A549 (cell line): ENCODE measurements around the gene CPED1. TPM values are rescaled to one million over a fixed set of nuclear protein-coding genes. Genes with fewer than 3 reads are reported as not detected.

Source experiments
- ATAC-seq, 2 experiments: fragments of 200-7000 bp in 1 of 2; fragments of >200 bp in 1 of 2; cut with Nextera tagmentation in 1 of 2; cut with Tn5 transposase in 1 of 2; 3 replicates each; pipeline versions ENCODE4 v1.8.0 to v1.9.1; 2018 to 2020; ENCODE audit warnings: mild to moderate bottlenecking in 1 of 2, moderate library complexity in 1 of 2
- CTCF ChIA-PET: fragments of 300-600 bp; sonication (Branson Sonifier 250); formaldehyde crosslinking; extraction: SDS; loops from one replicate; lab custom pipeline; 2021; ENCODE audit warnings: antibody characterized with exemption, inconsistent platforms; lab: Yijun Ruan, JAX
- POLR2A ChIA-PET: fragments of 350-600 bp; formaldehyde crosslinking; extraction: SDS; loops from one replicate; lab custom pipeline; 2021; ENCODE audit warnings: antibody characterized with exemption, inconsistent platforms; lab: Yijun Ruan, JAX
- DNase-seq, 2 experiments: peaks; one replicate each; pipeline versions ENCODE4 v3.0.0 to v3.0.0-alpha.2; 2011 to 2016; ENCODE audit warnings: low read depth in 1 of 2, low spot score in 1 of 2
- FAIRE-seq: peaks from 2 replicates; lab custom pipeline; 2011; peaks lifted over from hg19 to GRCh38; lab: Jason Lieb, UNC
- H3K27ac ChIP-seq, 2 experiments: fragments of >200 bp; sonication (Bioruptor Twin); formaldehyde crosslinking; 3 replicates each; pipeline ENCODE4 v1.5.1; 2016 to 2017
- H3K4me1 ChIP-seq: fragments of >200 bp; sonication (Bioruptor Twin); formaldehyde crosslinking; 3 replicates; pipeline ENCODE4 v1.6.1; 2016
- H3K4me2 ChIP-seq: fragments of >200 bp; sonication (Bioruptor Twin); formaldehyde crosslinking; 3 replicates; pipeline ENCODE4 v1.6.1; 2016
- H3K4me3 ChIP-seq: fragments of >200 bp; sonication (Bioruptor Twin); formaldehyde crosslinking; 3 replicates; pipeline ENCODE4 v1.5.1; 2016
- H3K9me3 ChIP-seq: fragments of >200 bp; sonication (Bioruptor Twin); formaldehyde crosslinking; 3 replicates; pipeline ENCODE4 v1.6.1; 2016
- BCL3 ChIP-seq: fragments of >200 bp; sonication (Bioruptor Twin); formaldehyde crosslinking; IDR thresholded peaks from 3 replicates; pipeline ENCODE4 v1.6.1; 2016
- BHLHE40 ChIP-seq: IDR thresholded peaks from 2 replicates; pipeline ENCODE4 v1.6.1; 2012; ENCODE audit warnings: low read depth, low read length, inconsistent platforms
- CBX8 ChIP-seq: fragments of 200-600 bp; sonication (generic); IDR thresholded peaks from 2 replicates; pipeline ENCODE4 v1.6.1; 2016
- CTCF ChIP-seq: fragments of >200 bp; sonication (Bioruptor Twin); formaldehyde crosslinking; IDR thresholded peaks from 3 replicates; pipeline ENCODE4 v1.5.1; 2016
- EHMT2 ChIP-seq: fragments of 200-600 bp; sonication (generic); IDR thresholded peaks from 2 replicates; pipeline ENCODE4 v1.6.1; 2016; ENCODE audit warnings: antibody characterized with exemption, low read depth, mild to moderate bottlenecking, moderate library complexity
- EP300 ChIP-seq, 2 experiments: fragments of >200 bp; sonication (Bioruptor Twin); formaldehyde crosslinking; IDR thresholded peaks; 2 replicates in 1 of 2; 3 replicates in 1 of 2; pipeline ENCODE4 v1.6.1; 2016 to 2017
- FOSB ChIP-seq: fragments of 250-450 bp; sonication (Bioruptor Pico); IDR thresholded peaks from 2 replicates; pipeline ENCODE4 v1.5.0; 2020; ENCODE audit warnings: mild to moderate bottlenecking, moderate library complexity
- HEYL ChIP-seq: fragments of 250-450 bp; sonication (Bioruptor Pico); IDR thresholded peaks from 2 replicates; pipeline ENCODE4 v1.8.0; 2021; ENCODE audit warnings: mild to moderate bottlenecking, moderate library complexity
- HMGXB4 ChIP-seq: fragments of 250-450 bp; sonication (Bioruptor Pico); IDR thresholded peaks from 2 replicates; pipeline ENCODE4 v1.5.0; 2021; ENCODE audit warnings: mild to moderate bottlenecking, moderate library complexity, borderline replicate concordance
- HOXA7 ChIP-seq: fragments of 250-450 bp; sonication (Bioruptor Pico); IDR thresholded peaks from 2 replicates; pipeline ENCODE4 v1.5.0; 2020; ENCODE audit warnings: mild to moderate bottlenecking, moderate library complexity
- HOXB5 ChIP-seq: fragments of 250-450 bp; sonication (Bioruptor Pico); IDR thresholded peaks from 2 replicates; pipeline ENCODE4 v1.5.0; 2020; ENCODE audit warnings: mild to moderate bottlenecking, moderate library complexity
- JUN ChIP-seq, 2 experiments: fragments of >200 bp; sonication (Bioruptor Twin); formaldehyde crosslinking; IDR thresholded peaks; 2 replicates in 1 of 2; 3 replicates in 1 of 2; pipeline ENCODE4 v1.6.1; 2016 to 2017
- KDM1A ChIP-seq: fragments of 200-600 bp; sonication (generic); IDR thresholded peaks from 2 replicates; pipeline ENCODE4 v1.6.1; 2016; ENCODE audit warnings: low read depth, mild to moderate bottlenecking
- MYC ChIP-seq: IDR thresholded peaks from 2 replicates; pipeline ENCODE4 v1.6.1; 2012; ENCODE audit warnings: mild to moderate bottlenecking, inconsistent platforms, low read length, improper control_type of control experiment, borderline replicate concordance
- NFE2L2 ChIP-seq: fragments of 150-350 bp; conservative IDR thresholded peaks from 2 replicates; pipeline ENCODE4 v1.6.1; 2014; ENCODE audit warnings: low read length
- PHF8 ChIP-seq: fragments of 200-600 bp; sonication (generic); IDR thresholded peaks from 2 replicates; pipeline ENCODE4 v1.6.1; 2016; ENCODE audit warnings: low read depth, mild to moderate bottlenecking, antibody characterized with exemption, moderate library complexity, borderline replicate concordance
- RAD21 ChIP-seq, 2 experiments: fragments of >200 bp in 1 of 2; sonication (Bioruptor Twin) in 1 of 2; formaldehyde crosslinking in 1 of 2; IDR thresholded peaks in 1 of 2; conservative IDR thresholded peaks in 1 of 2; 2 replicates in 1 of 2; 3 replicates in 1 of 2; pipeline ENCODE4 v1.6.1; 2012 to 2018; ENCODE audit warnings: inconsistent platforms in 1 of 2
- REST ChIP-seq: fragments of 200-600 bp; sonication (generic); IDR thresholded peaks from 2 replicates; pipeline ENCODE4 v1.6.1; 2016; ENCODE audit warnings: antibody characterized with exemption, mild to moderate bottlenecking, moderate library complexity
- SMC3 ChIP-seq: fragments of >200 bp; sonication (Bioruptor Twin); formaldehyde crosslinking; IDR thresholded peaks from 3 replicates; pipeline ENCODE4 v1.6.1; 2018; ENCODE audit warnings: inconsistent platforms
- SREBF2 ChIP-seq: fragments of 450-650 bp; IDR thresholded peaks from 2 replicates; pipeline ENCODE4 v1.6.1; 2014; ENCODE audit warnings: mild to moderate bottlenecking, moderate library complexity
- TFCP2L1 ChIP-seq: fragments of 250-450 bp; sonication (Bioruptor Pico); IDR thresholded peaks from 2 replicates; pipeline ENCODE4 v1.5.0; 2021; ENCODE audit warnings: mild to moderate bottlenecking
- TP53 ChIP-seq: fragments of 250-450 bp; sonication (Bioruptor Pico); IDR thresholded peaks from 2 replicates; pipeline ENCODE4 v1.5.0; 2021; ENCODE audit warnings: mild to moderate bottlenecking, moderate library complexity
- ZSCAN20 ChIP-seq: fragments of 250-450 bp; sonication (Bioruptor Pico); IDR thresholded peaks from 2 replicates; pipeline ENCODE4 v1.8.0; 2022; ENCODE audit warnings: mild to moderate bottlenecking, moderate library complexity
- WGBS: methylation state at CpG from one replicate; pipeline ENCODE4 v1.1.6; 2017; ENCODE audit errors: missing lambda C conversion rate; 5-methylcytosine and 5-hydroxymethylcytosine counted together
- polyA plus RNA-seq, 4 experiments: library from polyadenylated mRNA; depleted of rRNA in 3 of 4; stranded (reverse); fragments of >200 nt; fragmentation: RNase III in 1 of 4; extraction: RNeasy Plus Mini Kit Qiagen cat#74134 plus additional on column Dnase treatment in 1 of 4; gene quantifications; 2 replicates in 3 of 4; 3 replicates in 1 of 4; pipeline ENCODE4 v1.2.3, GENCODE V29; 2011 to 2017

The CPED1 gene
- polyA plus RNA-seq, 2 of the 4 experiments (the other 2 are of a cell fraction), result 0.03 TPM; not detected in 1

GRCh38 chr7:121279822-121280221 is 291.3 kb downstream of the CPED1 start:
- Histone ChIP-seq H3K4me2 (no peak overlapping the region), H3K27ac (no peak overlapping the region), H3K4me1 (no peaks in the 10 kb centered on the region), H3K9me3 (no peaks in the 10 kb centered on the region), H3K4me3 (no peak overlapping the region)
- TF ChIP-seq SMC3 (no peak), REST (no peak), BHLHE40 (no peak), HOXA7 (no peak)
- CTCF ChIA-PET, result no interaction called here
- POLR2A ChIA-PET, result no interaction called here
- ATAC-seq (no peak), FAIRE-seq (no peak), DNase-seq (no peak)
- 13% methylated on average over 4 of the region's 4 CpGs for WGBS

- Histone ChIP-seq H3K27ac (no peak overlapping the region), H3K4me3 (no peak overlapping the region), H3K4me1 (no peaks in the 10 kb centered on the region), H3K9me3 (no peaks in the 10 kb centered on the region), H3K4me2 (no peak overlapping the region)
- FAIRE-seq (no peak), ATAC-seq (no peak), DNase-seq (no peak)
- ChIA-PET CTCF (no interaction called here), POLR2A (no interaction called here)
- WGBS, result 0% methylated on average over 1 of the region's 1 CpG
- TF ChIP-seq JUN (IDR thresholded peaks at IDR 0.05) (no peak), EP300 (IDR thresholded peaks at IDR 0.05) (no peak), SREBF2 (no peak), TP53 (no peak), HEYL (no peak), MYC (no peak), EHMT2 (no peak), CBX8 (no peak), TFCP2L1 (no peak), HOXA7 (no peak), ZSCAN20 (CRISPR knock-in tag) (no peak), FOSB (CRISPR knock-in tag) (no peak), NFE2L2 (no peak), BCL3 (no peak), HMGXB4 (CRISPR knock-in tag) (no peak), KDM1A (no peak), PHF8 (no peak), CTCF (no peak), RAD21 (conservative IDR thresholded peaks at IDR 0.05 in 1 of 2, IDR thresholded peaks at IDR 0.05 in 1 of 2) (no peak), HOXB5 (CRISPR knock-in tag) (no peak)
Observed at GRCh38 chr7:121280656-121281055, 292.1 kb downstream of the CPED1 start.
